ENCODE measurements around the gene CREB3L2.

- TF ChIP-seq CTCF (IDR thresholded peaks at IDR 0.05) (no peak), POLR2A (IDR thresholded peaks at IDR 0.05) (no peak), EP300 (IDR thresholded peaks at IDR 0.05) (no peak), POLR2AphosphoS5 (IDR thresholded peaks at IDR 0.05) (no peak)
These were observed 27.2 kb upstream of the CREB3L2 start for GRCh38 chr7:138029126-138029525.
